ENCODE results near the gene YWHAQ.
"Not testable (repeated sequence)": the region's sequence is repeated elsewhere in the genome, so short reads cannot be mapped to it uniquely, and the experiment has no call there.

Gene YWHAQ

GRCh38 chr2:9631878-9632700 lies 1.3 kb upstream of the YWHAQ start:
- no peak for DNase-seq

- no peak for DNase-seq
Measured at GRCh38 chr2:9631553-9631819, 689 bp upstream of the YWHAQ start.

GRCh38 chr2:9630117-9630735 lies 571 bp downstream of the YWHAQ start:
- DNase-seq, result peak; percentile 55 to 57

- DNase-seq, result no peak
Measured at GRCh38 chr2:9629222-9630116, 1.3 kb downstream of the YWHAQ start.

- no peak for DNase-seq
Measured at GRCh38 chr2:9627310-9627709, 3.5 kb downstream of the YWHAQ start.

- no peak for DNase-seq
Measured at GRCh38 chr2:9623151-9623550, 7.6 kb downstream of the YWHAQ start.

- not testable (repeated sequence) for DNase-seq
Measured at GRCh38 chr2:9621655-9622054, 9.1 kb downstream of the YWHAQ start.

GRCh38 chr2:9618410-9618809 lies 12.4 kb downstream of the YWHAQ start:
- DNase-seq, result no peak

- no peak for DNase-seq
Measured at GRCh38 chr2:9617749-9618148, 13.0 kb downstream of the YWHAQ start.

GRCh38 chr2:9617296-9617695 lies 13.5 kb downstream of the YWHAQ start:
- DNase-seq, result no peak

GRCh38 chr2:9614562-9614961 lies 16.2 kb downstream of the YWHAQ start:
- no peak for DNase-seq

GRCh38 chr2:9613291-9613690 lies 17.5 kb downstream of the YWHAQ start:
- peak; percentile 60 to 65 for DNase-seq

- not testable (repeated sequence) for DNase-seq
Measured at GRCh38 chr2:9611549-9611912, 19.3 kb downstream of the YWHAQ start.

- no peak for DNase-seq
Measured at GRCh38 chr2:9610781-9611548, 19.8 kb downstream of the YWHAQ start.

- not testable (repeated sequence) for DNase-seq
Measured at GRCh38 chr2:9608491-9608890, 22.3 kb downstream of the YWHAQ start.

- DNase-seq, result no peak
Measured at GRCh38 chr2:9602412-9602811, 28.4 kb downstream of the YWHAQ start.

GRCh38 chr2:9601397-9601796 lies 29.4 kb downstream of the YWHAQ start:
- DNase-seq, result no peak

- DNase-seq, result no peak
Measured at GRCh38 chr2:9599430-9599829, 31.4 kb downstream of the YWHAQ start.

GRCh38 chr2:9596621-9597311 lies 34.0 kb downstream of the YWHAQ start:
- no peak for DNase-seq

- DNase-seq, result no peak
Measured at GRCh38 chr2:9595746-9596145, 35.1 kb downstream of the YWHAQ start.

- not testable (repeated sequence) for DNase-seq
Measured at GRCh38 chr2:9595256-9595655, 35.5 kb downstream of the YWHAQ start.

- DNase-seq, result no peak
Measured at GRCh38 chr2:9594366-9595054, 36.3 kb downstream of the YWHAQ start.
